Muscle of arm (tissue), 12 donors: Measurements from ENCODE around the gene ATL3. TPM values are rescaled to one million over a fixed set of nuclear protein-coding genes. Genes with fewer than 3 reads are reported as not detected.
"Not testable (repeated sequence)": the region's sequence is repeated elsewhere in the genome, so short reads cannot be mapped to it uniquely, and the experiment has no call there.

Experiments used
- DNase-seq: peaks from one replicate; pipeline ENCODE4 v3.0.0-alpha.2; 2013
- polyA plus RNA-seq, 12 donors: library from polyadenylated mRNA; unstranded; fragments of 120-200 nt; gene quantifications; one replicate each; pipeline ENCODE4 v1.2.1, GENCODE V29; 2013; ENCODE audit not compliant: insufficient read length in 12 of 12

The ATL3 gene
- polyA plus RNA-seq, 12 donors, result 15.0 to 25.8 (median 17.8) TPM; not detected in 1

DNA sequence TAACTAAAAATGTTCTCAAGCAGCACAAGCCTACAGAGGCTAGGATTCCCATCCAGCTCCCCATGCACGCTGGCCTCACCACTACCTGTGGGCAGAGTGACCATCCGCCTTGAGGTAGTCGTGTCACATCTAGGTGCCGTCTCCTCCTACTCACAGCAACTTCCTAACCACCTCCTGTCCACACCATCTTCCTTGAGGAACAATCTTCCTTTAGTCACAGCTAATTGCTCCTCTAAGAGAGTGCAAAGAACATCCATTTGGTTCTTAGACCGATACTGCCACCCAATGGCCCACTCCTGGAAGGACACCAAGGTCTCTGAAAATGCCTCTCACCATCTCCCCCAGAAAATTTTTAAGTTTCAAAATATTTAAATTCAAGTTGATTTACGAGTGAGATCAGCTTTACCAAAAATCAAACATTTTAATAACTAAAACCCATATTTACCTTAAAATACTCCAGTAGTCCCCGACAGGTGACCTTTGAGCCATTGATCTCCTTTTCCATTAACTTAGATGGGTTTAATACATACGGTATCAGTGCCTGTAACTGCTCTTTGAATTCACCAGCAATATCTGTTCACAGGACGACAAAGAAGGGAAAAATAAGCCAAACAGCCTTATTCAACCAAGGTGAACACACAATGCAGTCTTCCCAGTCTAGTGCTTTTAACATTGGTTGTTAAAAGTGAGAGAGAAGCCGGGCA lies 35.3 kb downstream of the ATL3 start:
- peak; percentile 46 for DNase-seq

- DNase-seq, result no peak
Measured at GRCh38 chr11:63629426-63629825, 41.8 kb downstream of the ATL3 start.

GRCh38 chr11:63623513-63624140 lies 47.5 kb downstream of the ATL3 start:
- no peak for DNase-seq

DNA sequence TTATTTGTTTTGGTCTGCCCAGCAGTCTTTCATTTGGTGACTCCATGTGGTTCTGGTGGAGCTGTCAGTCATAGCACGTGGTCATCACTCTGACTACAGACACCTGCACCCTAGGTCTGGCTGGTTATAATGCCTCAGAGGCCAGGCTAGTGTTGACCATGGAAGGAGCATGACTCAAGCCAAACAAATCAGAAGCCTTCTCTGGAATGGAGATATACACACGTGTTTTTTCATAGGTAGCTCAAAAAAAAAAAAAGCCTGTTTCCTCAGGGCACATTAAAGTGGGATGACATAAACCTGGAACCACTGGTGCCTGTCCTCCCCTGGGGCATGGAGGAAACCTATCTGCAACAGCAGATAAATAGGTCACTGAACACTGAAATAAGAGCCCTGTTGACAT lies 48.9 kb downstream of the ATL3 start:
- DNase-seq, result no peak

DNA sequence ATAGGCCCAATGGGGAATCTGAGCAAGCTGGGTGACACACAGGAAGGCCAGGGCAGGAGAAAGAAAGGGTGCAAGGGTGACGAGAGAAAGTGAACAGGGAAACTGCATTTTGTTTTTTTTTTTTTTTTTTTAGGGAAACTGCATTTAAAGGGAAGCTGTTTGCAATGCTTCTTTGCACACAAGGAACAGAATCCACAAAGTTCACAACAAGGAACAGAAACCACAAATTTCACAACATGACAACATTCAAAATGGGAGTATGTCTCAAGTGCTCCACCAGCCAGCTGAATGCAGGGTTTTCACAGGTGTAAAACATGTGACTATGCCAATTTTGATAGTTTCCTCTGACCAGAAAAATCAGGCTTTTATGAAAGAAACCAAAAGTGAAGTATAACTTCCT lies 50.1 kb downstream of the ATL3 start:
- DNase-seq, result no peak

- no peak for DNase-seq
Measured at GRCh38 chr11:63619967-63620366, 51.2 kb downstream of the ATL3 start.

DNA sequence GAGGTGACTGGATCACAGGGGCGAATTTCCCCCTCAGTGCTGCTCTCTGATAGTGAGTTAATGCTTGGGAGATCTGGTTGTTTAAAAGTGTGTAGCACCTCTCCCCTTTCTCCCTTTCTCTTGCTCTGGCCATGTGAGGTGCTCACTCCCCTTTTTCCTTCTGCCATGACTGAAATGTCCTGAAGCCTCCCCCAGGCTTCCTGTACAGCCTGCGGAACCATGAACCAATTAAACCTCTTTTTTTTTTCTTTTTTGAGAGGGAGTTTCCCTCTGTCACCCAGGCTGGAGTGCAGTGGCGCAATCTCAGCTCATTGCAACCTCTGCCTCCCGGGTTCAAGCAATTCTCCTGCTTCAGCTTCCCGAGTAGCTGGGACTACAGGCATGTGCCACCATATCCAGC lies 53.5 kb downstream of the ATL3 start:
- DNase-seq, result not testable (repeated sequence)

GRCh38 chr11:63616953-63617352 lies 54.2 kb downstream of the ATL3 start:
- DNase-seq, result no peak

DNA sequence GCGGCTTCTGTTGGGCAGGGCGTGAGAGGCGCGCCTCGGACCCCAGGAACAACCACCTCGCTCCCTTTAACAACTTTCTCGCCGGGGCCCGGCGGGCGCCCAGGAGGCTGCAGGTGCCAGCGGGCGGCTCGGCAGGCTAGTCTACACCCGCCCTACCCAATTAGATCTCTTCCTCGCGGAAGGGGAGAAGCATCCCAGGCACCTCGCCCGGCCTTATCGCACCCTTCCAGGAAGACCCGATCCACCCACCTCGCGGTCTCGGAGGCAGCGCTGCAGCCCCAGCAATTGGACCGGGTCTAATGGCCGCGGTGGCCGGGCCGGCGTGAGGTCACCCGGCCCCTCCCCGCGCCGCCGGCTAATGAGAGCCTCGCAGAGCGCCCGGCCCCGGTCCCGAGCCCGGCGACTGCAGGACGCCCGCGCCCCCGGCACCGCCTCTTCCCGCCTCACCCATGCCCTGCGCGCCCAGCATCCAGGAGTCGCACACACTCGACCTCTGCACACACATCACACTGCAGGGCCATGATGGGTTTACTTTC lies 57.0 kb downstream of the ATL3 start, which contains the start of gene PLAAT3:
PLAAT3 (minus strand) TSS at position 298 of the 536 bp plus-strand sequence. CDS start 419 bp downstream, outside the sequence.
- peak; percentile 30 for DNase-seq

DNA sequence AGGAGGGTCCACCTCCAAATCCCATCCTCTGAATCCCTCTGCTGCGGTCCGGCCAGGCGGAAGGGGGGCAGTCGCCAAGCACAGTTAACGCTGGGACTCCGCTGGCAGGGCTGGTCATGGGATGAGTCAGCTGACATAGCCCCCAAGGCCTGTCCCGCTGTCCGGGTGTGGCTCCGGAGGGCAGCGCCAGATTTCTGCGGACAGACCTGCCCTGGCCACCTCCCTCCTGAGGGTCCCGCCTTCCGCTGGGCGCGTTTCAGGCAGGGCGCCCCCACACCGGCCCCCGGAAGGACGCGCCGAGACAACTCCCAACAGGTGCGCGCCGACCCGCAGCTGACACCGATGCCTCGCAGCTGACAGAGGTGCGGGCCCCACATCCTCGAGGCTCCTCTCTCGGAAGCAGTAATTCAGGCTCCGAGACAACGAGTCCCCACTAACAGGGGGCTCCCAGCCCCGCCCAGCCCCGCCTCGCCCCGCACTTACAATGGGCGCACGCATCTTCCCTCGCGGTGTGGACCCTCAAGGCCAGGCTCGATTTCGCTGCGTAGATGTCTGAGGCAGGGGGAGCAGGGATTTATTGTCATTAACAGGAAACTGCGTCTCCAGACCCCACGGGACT lies 57.5 kb downstream of the ATL3 start:
- DNase-seq, result peak; percentile 34

- DNase-seq, result no peak
Measured at GRCh38 chr11:63612181-63612580, 59.0 kb downstream of the ATL3 start.

GRCh38 chr11:63611395-63611747 lies 59.8 kb downstream of the ATL3 start:
- no peak for DNase-seq

DNA sequence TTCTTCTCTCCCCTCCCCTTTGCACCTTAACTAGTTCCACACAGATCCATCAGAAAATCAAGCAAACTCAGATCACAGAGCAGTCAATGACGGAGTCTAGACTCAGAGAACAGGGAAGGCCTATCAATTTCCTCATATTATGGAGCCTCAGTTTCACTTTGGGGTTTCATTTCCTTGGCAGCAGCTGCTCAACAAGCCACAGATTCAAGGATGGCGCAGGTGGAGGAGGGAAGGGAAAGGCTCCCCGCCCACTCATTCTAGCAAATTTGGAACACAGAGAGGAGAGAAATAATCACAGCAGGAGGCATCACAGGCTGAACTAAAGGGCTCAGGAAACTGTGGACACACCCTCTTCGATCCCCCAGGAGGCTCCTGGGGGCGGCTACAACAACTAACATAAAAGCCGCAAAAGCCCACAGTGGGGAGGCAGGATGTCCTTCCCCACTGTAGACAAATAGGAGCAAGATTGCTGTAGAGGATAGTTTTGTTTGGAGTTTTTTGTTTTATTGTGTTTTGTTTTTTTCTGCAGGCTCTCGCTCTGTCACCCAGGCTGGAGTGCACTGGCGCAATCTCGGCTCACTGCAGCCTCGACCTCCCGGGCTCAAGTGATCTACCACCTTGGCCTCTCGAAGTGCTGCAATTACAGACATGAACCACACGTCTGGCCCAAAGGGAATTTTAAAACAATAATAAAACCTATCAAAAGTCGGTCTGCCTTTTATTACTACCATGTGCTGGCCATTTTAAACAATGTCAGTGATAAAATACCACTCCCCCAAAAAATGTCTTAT lies 60.4 kb downstream of the ATL3 start:
- no peak for DNase-seq

GRCh38 chr11:63609971-63610580 lies 61.1 kb downstream of the ATL3 start:
- DNase-seq, result no peak

DNA sequence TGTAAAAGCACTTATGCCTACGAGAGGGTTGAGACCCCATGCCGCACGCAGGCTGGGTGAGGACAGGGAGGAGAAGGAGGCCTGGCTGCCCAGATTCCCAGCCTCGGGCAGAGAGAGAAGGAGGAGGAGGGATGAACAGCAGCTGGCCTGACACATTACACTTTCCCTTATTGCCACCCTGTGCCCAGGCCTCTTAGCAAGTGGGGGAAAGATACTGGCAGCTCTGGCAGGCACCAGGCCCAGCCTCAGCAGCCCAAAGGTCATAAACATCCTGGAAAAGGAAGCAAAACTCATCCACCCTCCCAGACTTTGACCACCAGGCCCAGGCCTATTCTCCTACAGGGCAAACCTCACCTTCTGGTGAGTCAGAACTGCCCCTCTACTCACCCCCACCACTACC lies 61.6 kb downstream of the ATL3 start:
- DNase-seq, result no peak

DNA sequence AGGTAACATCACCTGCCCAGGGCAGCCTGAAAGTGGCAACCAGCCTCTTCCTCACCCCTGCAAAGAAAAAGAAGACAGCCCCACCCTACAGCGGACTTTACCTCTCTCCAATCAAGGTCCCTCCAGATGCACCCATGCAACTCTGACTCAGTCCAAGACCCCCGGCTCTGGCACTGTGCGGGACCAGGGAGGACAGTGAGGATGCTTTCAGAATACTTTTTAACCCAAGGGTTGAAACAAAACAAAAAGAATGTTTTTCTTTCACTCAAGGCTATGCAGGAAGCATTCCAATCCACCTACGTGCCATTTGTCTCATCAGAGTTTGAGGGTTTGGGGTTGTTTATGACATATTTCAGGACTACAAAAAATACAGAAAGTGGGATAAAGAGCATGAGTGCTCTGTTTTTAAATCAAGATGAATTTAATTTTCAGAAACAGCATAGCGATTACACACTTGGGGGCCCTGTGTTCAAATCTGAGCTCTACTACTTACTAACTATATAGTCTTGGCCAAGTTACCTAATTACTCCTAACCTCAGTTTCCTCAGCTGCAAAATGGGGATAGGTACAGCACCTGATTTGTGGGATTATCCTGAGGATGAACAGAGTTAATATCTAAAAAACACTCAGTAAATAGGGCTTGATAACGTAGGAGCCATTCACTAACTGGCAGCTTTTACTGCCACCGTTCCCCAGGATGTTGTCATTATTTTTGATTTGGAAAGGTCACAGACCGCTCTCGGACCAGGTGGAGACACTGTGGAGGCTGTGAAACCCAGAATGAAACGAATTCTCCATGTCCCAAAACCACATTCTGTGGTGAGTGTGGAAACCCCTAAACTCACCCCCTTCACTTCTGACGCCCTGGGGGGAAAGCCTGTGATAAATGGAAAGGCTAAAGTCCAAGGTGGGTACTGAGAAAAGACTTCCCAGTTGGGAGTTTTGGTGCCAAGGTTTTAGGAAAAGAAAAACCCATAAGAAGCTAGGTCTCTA lies 62.5 kb downstream of the ATL3 start:
- DNase-seq, result no peak

- DNase-seq, result no peak
Measured at GRCh38 chr11:63603180-63603518, 68.0 kb downstream of the ATL3 start.

DNA sequence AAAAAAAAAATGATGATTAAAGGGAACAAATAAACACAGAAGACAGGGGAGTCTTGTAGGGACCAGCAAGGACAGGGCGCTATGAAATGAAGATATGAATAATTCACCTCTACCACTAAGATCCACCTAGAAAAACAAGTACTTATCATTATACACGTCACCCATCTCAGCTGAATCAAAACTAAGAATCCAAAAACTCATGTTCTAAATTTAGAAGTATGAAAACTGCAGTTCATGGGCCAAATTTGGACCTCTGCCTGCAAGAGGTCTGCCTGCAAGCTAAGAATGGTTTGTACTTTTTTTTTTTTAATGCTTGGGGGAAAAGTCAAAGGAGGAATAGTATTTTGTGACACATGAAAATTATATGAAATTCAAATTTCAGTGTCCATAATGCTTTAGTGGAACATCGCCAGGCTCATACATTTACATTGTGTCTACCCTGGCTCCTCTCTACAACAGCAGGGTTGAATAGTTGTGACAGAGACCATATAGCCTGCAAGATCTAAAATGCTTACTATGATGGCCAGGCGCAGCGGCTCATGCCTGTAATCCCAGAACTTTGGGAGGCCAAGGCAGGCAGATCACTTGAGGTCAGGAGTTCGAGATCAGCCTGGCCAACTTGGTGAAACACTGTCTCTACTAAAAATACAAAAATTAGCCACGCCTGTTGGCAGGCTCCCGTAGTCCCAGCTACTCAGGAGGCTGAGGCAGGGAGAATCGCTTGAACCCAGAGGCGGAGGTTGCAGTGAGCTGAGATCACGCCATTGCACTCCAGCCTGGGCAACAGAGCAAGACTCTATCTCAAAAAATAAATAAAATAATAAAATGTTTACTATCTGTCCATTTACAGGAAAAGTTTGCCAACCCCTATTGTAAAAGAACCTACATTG lies 68.6 kb downstream of the ATL3 start:
- peak; percentile 34 for DNase-seq
